Endothelial cell of umbilical vein (primary cell): Measurements from ENCODE around the gene TM4SF18. TPM values are rescaled to one million over a fixed set of nuclear protein-coding genes. Genes with fewer than 3 reads are reported as not detected.
A peak's percentile ranks its signal among the peaks of the same experiment; 100 is the strongest.
"Not testable (repeated sequence)": the region's sequence is repeated elsewhere in the genome, so short reads cannot be mapped to it uniquely, and the experiment has no call there.

Source experiments
- BruUV-seq: library from RNA; stranded (reverse); fragments of 400-500 nt; replicated peaks from 2 replicates; lab custom pipeline; 2021; lab: Mats Ljungman, UMichigan
- CTCF ChIA-PET: fragments of 300-600, 350-600 bp; sonication (Branson Sonifier 250); formaldehyde crosslinking; loops from one replicate; lab custom pipeline; 2021; ENCODE audit warnings: antibody characterized with exemption, inconsistent platforms; lab: Charles Lee
- POLR2A ChIA-PET: fragments of 300-600, 350-600 bp; sonication (Branson Sonifier 250); formaldehyde crosslinking; loops from one replicate; lab custom pipeline; 2021; ENCODE audit warnings: antibody characterized with exemption, inconsistent platforms; lab: Charles Lee
- DNase-seq: peaks from one replicate; pipeline ENCODE4 v3.0.0-alpha.2; 2011; ENCODE audit warnings: low read depth, low spot score
- FAIRE-seq: peaks from 2 replicates; lab custom pipeline; 2011; peaks lifted over from hg19 to GRCh38; lab: Jason Lieb, UNC
- H2AFZ ChIP-seq: 2 replicates; pipeline ENCODE4 v1.6.0; 2012; ENCODE audit warnings: low read depth, low read length, control low read depth, inconsistent platforms
- H3K27ac ChIP-seq: 2 replicates; pipeline ENCODE4 v1.5.1; 2011; ENCODE audit warnings: low read depth, mild to moderate bottlenecking, control low read depth, low read length, moderate library complexity; ENCODE audit not compliant: insufficient read depth
- H3K27me3 ChIP-seq, 2 experiments: 2 replicates each; pipeline versions ENCODE4 v1.6.0 to v1.6.1; 2011; ENCODE audit warnings: low read length in 2 of 2, mixed read lengths in 1 of 2; ENCODE audit not compliant: control insufficient read depth in 2 of 2, insufficient read depth in 2 of 2
- H3K36me3 ChIP-seq, 2 experiments: 2 replicates in 1 of 2; 3 replicates in 1 of 2; pipeline ENCODE4 v1.5.1; 2011; ENCODE audit warnings: low read length in 2 of 2, mild to moderate bottlenecking in 1 of 2, moderate library complexity in 1 of 2; ENCODE audit not compliant: control insufficient read depth in 2 of 2, insufficient read depth in 2 of 2; ENCODE audit errors: extremely low read depth in 1 of 2
- H3K4me1 ChIP-seq: 3 replicates; pipeline ENCODE4 v1.5.1; 2011; ENCODE audit warnings: mild to moderate bottlenecking, low read length; ENCODE audit not compliant: control insufficient read depth, insufficient read depth; ENCODE audit errors: extremely low read depth
- H3K4me2 ChIP-seq: 2 replicates; pipeline ENCODE4 v1.6.1; 2011; ENCODE audit warnings: low read length, control low read depth, mixed read lengths; ENCODE audit not compliant: insufficient read depth
- H3K4me3 ChIP-seq, 3 experiments: fragments of 200-600 bp in 1 of 3; sonication (generic), shearing (Covaris generic) in 1 of 3; replicated peaks in 1 of 3; 2 replicates each; pipeline ENCODE4 v1.5.1; 2011 to 2016; ENCODE audit warnings: control low read depth in 3 of 3, low read length in 3 of 3, mild to moderate bottlenecking in 2 of 3, inconsistent platforms in 1 of 3, low read depth in 1 of 3, moderate library complexity in 1 of 3; ENCODE audit not compliant: insufficient read depth in 1 of 3
- H3K79me2 ChIP-seq: 2 replicates; pipeline ENCODE4 v1.6.0; 2012; ENCODE audit warnings: low read length, inconsistent platforms; ENCODE audit not compliant: control insufficient read depth, insufficient read depth
- H3K9ac ChIP-seq: replicated peaks from 2 replicates; pipeline ENCODE3; 2011; ENCODE audit warnings: low read length, control low read depth; ENCODE audit not compliant: insufficient read depth; ENCODE audit errors: extremely low read depth
- H3K9me1 ChIP-seq: replicated peaks from 3 replicates; pipeline ENCODE4 v1.6.0; 2011; ENCODE audit warnings: mild to moderate bottlenecking, low read length; ENCODE audit not compliant: control insufficient read depth, insufficient read depth; ENCODE audit errors: extremely low read depth
- H3K9me3 ChIP-seq: replicated peaks from 2 replicates; pipeline ENCODE4 v1.5.1; 2012; ENCODE audit warnings: low read length, inconsistent platforms; ENCODE audit not compliant: control insufficient read depth, insufficient read depth
- H4K20me1 ChIP-seq: replicated peaks from 2 replicates; pipeline ENCODE3; 2011; ENCODE audit warnings: mild to moderate bottlenecking, low read length; ENCODE audit not compliant: control insufficient read depth, insufficient read depth; ENCODE audit errors: extremely low read depth
- EZH2 ChIP-seq: IDR thresholded peaks from 2 replicates; pipeline ENCODE4 v1.6.1; 2012; ENCODE audit warnings: borderline replicate concordance, low read depth, mild to moderate bottlenecking, moderate library complexity, low read length, inconsistent platforms; ENCODE audit not compliant: severe bottlenecking
- FOS ChIP-seq: IDR thresholded peaks from 2 replicates; pipeline ENCODE4 v1.6.1; 2011; ENCODE audit warnings: mild to moderate bottlenecking, low read length, moderate library complexity, borderline replicate concordance; ENCODE audit not compliant: insufficient read depth
- GATA2 ChIP-seq: IDR thresholded peaks from 2 replicates; pipeline ENCODE4 v1.7.0; 2011; ENCODE audit warnings: low read depth, mild to moderate bottlenecking, moderate library complexity, mixed read lengths, low read length; ENCODE audit not compliant: insufficient read length, insufficient read depth
- JUN ChIP-seq: IDR thresholded peaks from 2 replicates; pipeline ENCODE4 v1.6.1; 2011; ENCODE audit warnings: borderline replicate concordance, low read depth; ENCODE audit not compliant: insufficient read length, insufficient read depth
- MYC ChIP-seq: IDR thresholded peaks from one replicate; pipeline ENCODE4 v1.6.1; 2011; ENCODE audit warnings: mild to moderate bottlenecking, low read depth, low read length
- POLR2A ChIP-seq: IDR thresholded peaks from 2 replicates; pipeline ENCODE4 v1.6.1; 2012; ENCODE audit warnings: low read depth, mild to moderate bottlenecking, control low read depth, low read length
- POLR2AphosphoS5 ChIP-seq: IDR thresholded peaks from 2 replicates; pipeline ENCODE4 v1.6.1; 2012; ENCODE audit warnings: low read depth, mild to moderate bottlenecking, control low read depth, low read length, moderate library complexity; ENCODE audit not compliant: insufficient read depth
- dilution Hi-C: fragments of 300-500 bp; cut with MboI; formaldehyde crosslinking; loops from one replicate; pipeline ENCODE4 v1.15.0; 2019; ENCODE audit warnings: low sequenced_read_pairs; ENCODE audit not compliant: extremely low pct_ligation_motif_present
- intact Hi-C: fragments of 100-400 bp; cut with micrococcal nuclease; formaldehyde crosslinking; loops from one replicate; pipeline ENCODE4 v1.10.0; 2022
- polyA plus RNA-seq, 4 experiments: library from polyadenylated mRNA; depleted of rRNA in 3 of 4; stranded (reverse) in 3 of 4; unstranded in 1 of 4; fragments of >200 nt; gene quantifications; 2 replicates each; pipeline versions ENCODE4 v1.2.1 to v1.2.3, GENCODE V29; 2011 to 2012; ENCODE audit warnings: missing spikeins in 1 of 4
- total RNA-seq: library from RNA; stranded (reverse); gene quantifications from 2 replicates; pipeline ENCODE4 v1.2.3, GENCODE V29; 2021
- TF ChIP-seq, protein P1 (sequence below): IDR thresholded peaks from 2 replicates; pipeline ENCODE4 v1.6.1; 2011; ENCODE audit not compliant: insufficient read depth, insufficient read length
- TF ChIP-seq, protein P2 (sequence below), 2 donors: IDR thresholded peaks; 1 replicate in 1 of 2; 2 replicates in 1 of 2; pipeline ENCODE4 v1.5.1; 2011; ENCODE audit warnings: low read length in 2 of 2, mild to moderate bottlenecking in 2 of 2, moderate library complexity in 2 of 2, control low read depth in 1 of 2, inconsistent platforms in 1 of 2, low read depth in 1 of 2; ENCODE audit not compliant: insufficient read depth in 1 of 2; ENCODE audit errors: extremely low read depth in 1 of 2

Gene TM4SF18
- total and polyA plus RNA-seq, 2 donors (not counting 3 experiments of a cell fraction or from before 2014, with no cell fraction given), result 158 to 163 TPM

DNA sequence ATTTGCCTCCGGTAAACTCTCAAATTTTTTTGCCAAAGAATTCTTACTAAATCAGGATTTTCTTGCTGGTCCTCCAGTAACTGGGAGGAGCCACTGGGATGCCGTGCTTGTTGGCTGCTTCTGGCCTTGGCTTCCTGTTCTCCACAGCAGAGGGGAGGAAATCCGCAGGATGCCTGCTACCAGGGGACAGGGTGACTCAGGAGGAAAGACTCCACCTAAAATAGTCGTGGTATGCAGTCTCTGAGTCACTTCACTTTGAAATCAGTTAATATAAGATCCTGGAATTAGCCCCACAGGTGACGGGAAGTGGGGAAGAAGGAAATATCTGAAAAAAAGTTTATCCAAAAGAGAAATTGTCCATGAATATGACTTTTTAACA is 6.5 kb upstream of the TM4SF18 start:
- Histone ChIP-seq H3K4me3 (peak overlapping the region in 1 of 3 experiments; percentile 45), H4K20me1 (no peaks in the 10 kb centered on the region), H2AFZ (no peak overlapping the region), H3K9me3 (no peaks in the 10 kb centered on the region), H3K4me1 (peaks cover 54% of the 10 kb centered on the region), H3K9me1 (no peaks in the 10 kb centered on the region), H3K9ac (peak overlapping the region; percentile 93), H3K79me2 (no peaks in the 10 kb centered on the region), H3K27me3 (no peaks in the 10 kb centered on the region), H3K27ac (peak overlapping the region; percentile 99), H3K36me3 (no peaks in the 10 kb centered on the region), H3K4me2 (peak overlapping the region; percentile 94)
- POLR2A ChIA-PET, result interaction anchor here (0.7 to 2.9 kb wide), 7 partner anchors 8 to 167 kb away, joined by 3 to 21 read pairs (median 8); partner anchors contain the start of gene TM4SF1
- DNase-seq, result peak; percentile 99
- FAIRE-seq, result peak; percentile 97
- intact Hi-C loops (loop anchor here (1.0 kb wide), 8 partner anchors 8 to 275 kb away; no protein-coding TSS in a partner anchor), dilution Hi-C loops (no loop called here)
- TF ChIP-seq, protein P1, sequence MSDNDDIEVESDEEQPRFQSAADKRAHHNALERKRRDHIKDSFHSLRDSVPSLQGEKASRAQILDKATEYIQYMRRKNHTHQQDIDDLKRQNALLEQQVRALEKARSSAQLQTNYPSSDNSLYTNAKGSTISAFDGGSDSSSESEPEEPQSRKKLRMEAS, result no peak
- TF ChIP-seq, protein P2, sequence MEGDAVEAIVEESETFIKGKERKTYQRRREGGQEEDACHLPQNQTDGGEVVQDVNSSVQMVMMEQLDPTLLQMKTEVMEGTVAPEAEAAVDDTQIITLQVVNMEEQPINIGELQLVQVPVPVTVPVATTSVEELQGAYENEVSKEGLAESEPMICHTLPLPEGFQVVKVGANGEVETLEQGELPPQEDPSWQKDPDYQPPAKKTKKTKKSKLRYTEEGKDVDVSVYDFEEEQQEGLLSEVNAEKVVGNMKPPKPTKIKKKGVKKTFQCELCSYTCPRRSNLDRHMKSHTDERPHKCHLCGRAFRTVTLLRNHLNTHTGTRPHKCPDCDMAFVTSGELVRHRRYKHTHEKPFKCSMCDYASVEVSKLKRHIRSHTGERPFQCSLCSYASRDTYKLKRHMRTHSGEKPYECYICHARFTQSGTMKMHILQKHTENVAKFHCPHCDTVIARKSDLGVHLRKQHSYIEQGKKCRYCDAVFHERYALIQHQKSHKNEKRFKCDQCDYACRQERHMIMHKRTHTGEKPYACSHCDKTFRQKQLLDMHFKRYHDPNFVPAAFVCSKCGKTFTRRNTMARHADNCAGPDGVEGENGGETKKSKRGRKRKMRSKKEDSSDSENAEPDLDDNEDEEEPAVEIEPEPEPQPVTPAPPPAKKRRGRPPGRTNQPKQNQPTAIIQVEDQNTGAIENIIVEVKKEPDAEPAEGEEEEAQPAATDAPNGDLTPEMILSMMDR (IDR thresholded peaks at IDR 0.05; ENCODE audit: extremely low read depth in 1 of 2, insufficient read depth in 1 of 2, low read depth in 1 of 2, low read length in 2 of 2), result no peak
- TF ChIP-seq EZH2 (no peak), MYC (peak; percentile 73), JUN (peak; percentile 99), POLR2A (peak; percentile 88), POLR2AphosphoS5 (peak; percentile 99), GATA2 (peak; percentile 86), FOS (peak; percentile 99)
- CTCF ChIA-PET, result interaction anchor here (1.2 to 2.2 kb wide), 9 partner anchors 8 to 385 kb away, joined by 3 to 15 read pairs (median 7); partner anchors contain the start of gene HPS3
- no TSS peak for BruUV-seq

DNA sequence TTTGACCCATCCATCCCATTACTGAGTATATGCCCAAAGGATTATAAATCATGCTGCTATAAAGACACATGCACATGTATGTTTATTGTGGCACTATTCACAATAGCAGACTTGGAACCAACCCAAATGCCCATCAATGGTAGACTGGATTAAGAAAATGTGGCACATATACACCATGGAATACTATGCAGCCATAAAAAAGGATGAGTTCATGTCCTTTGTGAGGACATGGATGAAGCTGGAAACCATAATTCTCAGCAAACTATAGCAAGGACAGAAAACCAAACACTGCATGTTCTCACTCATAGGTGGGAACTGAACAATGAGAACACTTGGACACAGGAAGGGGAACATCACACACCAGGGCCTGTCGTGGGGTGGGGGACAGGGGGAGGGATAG is 4.0 kb upstream of the TM4SF18 start:
- H2AFZ ChIP-seq, H3K9ac ChIP-seq, dilution Hi-C loops, BruUV-seq, intact Hi-C loops, H3K36me3 ChIP-seq, FAIRE-seq, H3K27ac ChIP-seq, H4K20me1 ChIP-seq, H3K4me2 ChIP-seq, DNase-seq, H3K4me3 ChIP-seq, H3K79me2 ChIP-seq, H3K9me3 ChIP-seq, H3K9me1 ChIP-seq, H3K27me3 ChIP-seq, POLR2A ChIA-PET: not testable (repeated sequence)
- CTCF ChIA-PET, result interaction anchor here (1.2 kb wide), 2 partner anchors 11 to 142 kb away, joined by 3 read pairs; no protein-coding TSS in a partner anchor
- H3K4me1 ChIP-seq, result peaks cover 58% of the 10 kb centered on the region
